Activated CD8-positive, alpha-beta T cell treated with anti-CD3 and anti-CD28 coated beads for 36 hours (primary cell): ENCODE data around the gene SIGLEC12. TPM values are rescaled to one million over a fixed set of nuclear protein-coding genes. Genes with fewer than 3 reads are reported as not detected.

Experiments
- ATAC-seq: fragments of 200-7000 bp; cut with Tn5 transposase; one replicate; pipeline ENCODE4 v1.10.0; 2021; ENCODE audit warnings: mild to moderate bottlenecking, moderate library complexity
- CTCF ChIA-PET: fragments of 350-600 bp; sonication (Branson Sonifier 250); formaldehyde crosslinking; loops from one replicate; lab custom pipeline; 2021; ENCODE audit warnings: antibody characterized with exemption; lab: Charles Lee
- POLR2A ChIA-PET: fragments of 350-600 bp; sonication (Branson Sonifier 250); formaldehyde crosslinking; loops from one replicate; lab custom pipeline; 2021; ENCODE audit warnings: antibody characterized with exemption; lab: Charles Lee
- DNase-seq: peaks from one replicate; pipeline ENCODE4 v3.0.0-alpha.2; 2020
- H3K27ac Mint-ChIP-seq: one replicate; pipeline ENCODE4 v1.8.0; 2021; ENCODE audit warnings: mild to moderate bottlenecking, mixed read lengths
- H3K27me3 Mint-ChIP-seq: one replicate; pipeline ENCODE4 v1.8.0; 2021; ENCODE audit warnings: mixed read lengths
- H3K36me3 Mint-ChIP-seq: one replicate; pipeline ENCODE4 v1.8.0; 2021; ENCODE audit warnings: low read depth, mixed read lengths
- H3K4me1 Mint-ChIP-seq: one replicate; pipeline ENCODE4 v1.8.0; 2021; ENCODE audit warnings: low read depth, mixed read lengths
- H3K4me3 Mint-ChIP-seq: one replicate; pipeline ENCODE4 v1.8.0; 2021; ENCODE audit warnings: mild to moderate bottlenecking, moderate library complexity, mixed read lengths
- H3K9me3 Mint-ChIP-seq: one replicate; pipeline ENCODE4 v1.8.0; 2021; ENCODE audit warnings: mixed read lengths
- CTCF ChIP-seq: fragments of 200-600 bp; IDR thresholded peaks from one replicate; pipeline ENCODE4 v1.8.0; 2022; ENCODE audit warnings: antibody characterized with exemption, mild to moderate bottlenecking
- intact Hi-C: fragments of 100-400 bp; cut with micrococcal nuclease; formaldehyde crosslinking; loops from one replicate; pipeline ENCODE4 v1.10.0; 2022
- total RNA-seq, 2 experiments: library from RNA; stranded (reverse); gene quantifications; one replicate each; pipeline ENCODE4 v1.2.3, GENCODE V29; 2021

SIGLEC12 gene
- total RNA-seq, 2 experiments from 2014 or later, result 0.34 to 0.43 TPM

GRCh38 chr19:51544038-51544437, 42.4 kb upstream of the SIGLEC12 start:
- Mint-ChIP-seq H3K9me3 (no peaks in the 10 kb centered on the region), H3K36me3 (no peaks in the 10 kb centered on the region), H3K27me3 (peaks cover 45% of the 10 kb centered on the region), H3K4me1 (peaks cover 11% of the 10 kb centered on the region), H3K27ac (no peak overlapping the region), H3K4me3 (no peak overlapping the region)
- ATAC-seq (no peak), DNase-seq (no peak)
- TF ChIP-seq CTCF, result no peak
- ChIA-PET POLR2A (no interaction called here), CTCF (no interaction called here)
- intact Hi-C loops, result no loop called here

GRCh38 chr19:51542699-51543098, 41.1 kb upstream of the SIGLEC12 start:
- intact Hi-C loops, result no loop called here
- ChIA-PET POLR2A (no interaction called here), CTCF (no interaction called here)
- TF ChIP-seq CTCF, result no peak
- no peak for DNase-seq
- no peaks in the 10 kb centered on the region for H3K9me3 Mint-ChIP-seq
- no peak overlapping the region for H3K4me3 Mint-ChIP-seq
- H3K27me3 Mint-ChIP-seq, result peaks cover 51% of the 10 kb centered on the region
- peaks cover 11% of the 10 kb centered on the region for H3K4me1 Mint-ChIP-seq
- H3K36me3 Mint-ChIP-seq, result no peaks in the 10 kb centered on the region
- ATAC-seq, result no peak
- H3K27ac Mint-ChIP-seq, result no peak overlapping the region

GRCh38 chr19:51541458-51542357, 40.1 kb upstream of the SIGLEC12 start:
- ChIA-PET CTCF (no interaction called here), POLR2A (interaction anchor here (0.7 kb wide), 1 partner anchor 124 kb away, joined by 3 read pairs; the partner anchor contains the start of gene SIGLEC10)
- intact Hi-C loops, result no loop called here
- no peak for DNase-seq
- no peak for ATAC-seq
- H3K27ac Mint-ChIP-seq, result no peak overlapping the region
- H3K9me3 Mint-ChIP-seq, result no peaks in the 10 kb centered on the region
- H3K36me3 Mint-ChIP-seq, result no peaks in the 10 kb centered on the region
- H3K4me1 Mint-ChIP-seq, result peaks cover 5% of the 10 kb centered on the region
- peaks cover 47% of the 10 kb centered on the region for H3K27me3 Mint-ChIP-seq
- no peak for TF ChIP-seq CTCF
- no peak overlapping the region for H3K4me3 Mint-ChIP-seq

- intact Hi-C loops, result no loop called here
- CTCF ChIA-PET, result no interaction called here
- Mint-ChIP-seq H3K9me3 (no peaks in the 10 kb centered on the region), H3K27me3 (peaks cover 50% of the 10 kb centered on the region), H3K27ac (no peak overlapping the region), H3K4me1 (no peaks in the 10 kb centered on the region), H3K4me3 (no peak overlapping the region), H3K36me3 (no peaks in the 10 kb centered on the region)
- no peak for TF ChIP-seq CTCF
- no peak for ATAC-seq
- POLR2A ChIA-PET, result no interaction called here
- DNase-seq, result no peak
Measured at GRCh38 chr19:51539821-51540366, 38.3 kb upstream of the SIGLEC12 start.

- ChIA-PET CTCF (interaction anchor here (1.6 kb wide), 1 partner anchor 63 kb away, joined by 3 read pairs; no protein-coding TSS in a partner anchor), POLR2A (no interaction called here)
- Mint-ChIP-seq H3K4me1 (peaks cover 5% of the 10 kb centered on the region), H3K27ac (no peak overlapping the region), H3K9me3 (no peaks in the 10 kb centered on the region), H3K27me3 (peaks cover 53% of the 10 kb centered on the region), H3K4me3 (no peak overlapping the region), H3K36me3 (no peaks in the 10 kb centered on the region)
- no peak for ATAC-seq
- TF ChIP-seq CTCF, result no peak
- DNase-seq, result no peak
- intact Hi-C loops, result no loop called here
Measured at GRCh38 chr19:51535535-51535934, 33.9 kb upstream of the SIGLEC12 start.
